ENCODE data around the gene MAGIX.

MAGIX gene

GRCh38 chrX:49162620-49163019 lies at the start of gene MAGIX:
MAGIX (plus strand) TSS chrX:49162758; CDS start chrX:49162890, 132 bp downstream.
- Histone ChIP-seq H3K36me3 (ENCODE audit: control insufficient read depth in 2 of 2, insufficient read depth in 1 of 2, low read length in 2 of 2) (no peaks in the 10 kb centered on the region), H3K4me3 (ENCODE audit: low read depth, low read length) (peak within 1 kb of the TSS; percentile 24; the same call in 1 of the 2 replicates), H3K9me3 (ENCODE audit: control insufficient read depth, insufficient read depth, low read depth, low read length) (no peaks in the 10 kb centered on the region), H3K4me1 (ENCODE audit: control insufficient read depth, insufficient read depth, low read length) (peaks cover 7% of the 10 kb centered on the region), H3K27ac (ENCODE audit: extremely low read depth, low read depth, low read length) (peak within 1 kb of the TSS; percentile 73; the same call in 1 of the 2 replicates)
- ChIA-PET POLR2A (no interaction called here), CTCF (interaction anchor here (0.7 to 1.5 kb wide), 4 partner anchors 9 to 108 kb away, joined by 4 to 5 read pairs (median 4); partner anchors contain the start of gene PLP2)
- no peak for TF ChIP-seq YY2 (tag by site-specific recombination; IDR thresholded peaks at IDR 0.05)
- no peak for TF ChIP-seq GLI4 (tag by site-specific recombination; IDR thresholded peaks at IDR 0.05)
- peak; percentile 5; the same call in 1 of the 2 replicates for TF ChIP-seq SCRT2 (tag by site-specific recombination; IDR thresholded peaks at IDR 0.05)

- peaks cover 26 to 75% of the 10 kb centered on the region in 2 experiments for H3K36me3 ChIP-seq (ENCODE audit: control insufficient read depth in 2 of 2, insufficient read depth in 1 of 2, low read length in 2 of 2)
- H3K4me3 ChIP-seq (ENCODE audit: low read depth, low read length), result no peak overlapping the region
- ChIA-PET CTCF (no interaction called here), POLR2A (no interaction called here)
- no peaks in the 10 kb centered on the region for H3K4me1 ChIP-seq (ENCODE audit: control insufficient read depth, insufficient read depth, low read length)
- no peak for TF ChIP-seq ZNF280C (tag by site-specific recombination; IDR thresholded peaks at IDR 0.05)
- TF ChIP-seq SCRT1 (tag by site-specific recombination; IDR thresholded peaks at IDR 0.05; ENCODE audit: borderline replicate concordance), result no peak
- no peak for TF ChIP-seq ZSCAN23 (tag by site-specific recombination; IDR thresholded peaks at IDR 0.05)
- no peak for TF ChIP-seq BCL11A (tag by site-specific recombination; IDR thresholded peaks at IDR 0.05; ENCODE audit: low read depth)
- TF ChIP-seq ZNF777 (tag by site-specific recombination; IDR thresholded peaks at IDR 0.05; ENCODE audit: borderline replicate concordance), result no peak
- H3K9me3 ChIP-seq (ENCODE audit: control insufficient read depth, insufficient read depth, low read depth, low read length), result no peaks in the 10 kb centered on the region
- no peak overlapping the region for H3K27ac ChIP-seq (ENCODE audit: extremely low read depth, low read depth, low read length)
Observed at GRCh38 chrX:49116076-49116475, 46.5 kb upstream of the MAGIX start.

- CTCF ChIA-PET, result no interaction called here
- Histone ChIP-seq H3K4me1 (ENCODE audit: control insufficient read depth, insufficient read depth, low read length) (no peaks in the 10 kb centered on the region), H3K36me3 (ENCODE audit: control insufficient read depth in 2 of 2, insufficient read depth in 1 of 2, low read length in 2 of 2) (peaks cover 30 to 80% of the 10 kb centered on the region in 2 experiments), H3K9me3 (ENCODE audit: control insufficient read depth, insufficient read depth, low read depth, low read length) (no peaks in the 10 kb centered on the region), H3K4me3 (ENCODE audit: low read depth, low read length) (no peak overlapping the region), H3K27ac (ENCODE audit: extremely low read depth, low read depth, low read length) (no peak overlapping the region)
- POLR2A ChIA-PET, result no interaction called here
- TF ChIP-seq ZNF426 (tag by site-specific recombination; IDR thresholded peaks at IDR 0.05), result no peak
- TF ChIP-seq ZNF175 (tag by site-specific recombination; IDR thresholded peaks at IDR 0.05), result no peak
- TF ChIP-seq ZNF610 (tag by site-specific recombination; IDR thresholded peaks at IDR 0.05; ENCODE audit: borderline replicate concordance), result no peak
- TF ChIP-seq ZNF394 (tag by site-specific recombination; IDR thresholded peaks at IDR 0.05; ENCODE audit: borderline replicate concordance), result no peak
- TF ChIP-seq PBX3 (CRISPR knock-in tag; IDR thresholded peaks at IDR 0.05), result no peak
- TF ChIP-seq ZNF354C (tag by site-specific recombination; IDR thresholded peaks at IDR 0.05; ENCODE audit: borderline replicate concordance, low read depth), result no peak
- no peak for TF ChIP-seq ZNF214 (tag by site-specific recombination; IDR thresholded peaks at IDR 0.05; ENCODE audit: borderline replicate concordance)
- TF ChIP-seq ZNF626 (tag by site-specific recombination; IDR thresholded peaks at IDR 0.05), result no peak
- TF ChIP-seq HOXC10 (CRISPR knock-in tag; IDR thresholded peaks at IDR 0.05), result no peak
- TF ChIP-seq ZNF274 (IDR thresholded peaks at IDR 0.05; ENCODE audit: low read length), result no peak
- no peak for TF ChIP-seq ZNF274 (tag by site-specific recombination; IDR thresholded peaks at IDR 0.05; ENCODE audit: borderline replicate concordance)
- TF ChIP-seq HIC1 (tag by site-specific recombination; IDR thresholded peaks at IDR 0.05), result no peak
- TF ChIP-seq ZXDB (tag by site-specific recombination; IDR thresholded peaks at IDR 0.05), result no peak
- no peak for TF ChIP-seq ZNF23 (tag by site-specific recombination; IDR thresholded peaks at IDR 0.05; ENCODE audit: borderline replicate concordance)
- TF ChIP-seq ZBTB1 (tag by site-specific recombination; IDR thresholded peaks at IDR 0.05), result no peak
Observed at GRCh38 chrX:49116716-49117115, 45.8 kb upstream of the MAGIX start.

Measured in HEK293 (cell line).